GF-D8 (cell line): Measurements from ENCODE around the gene INS.

Source experiments
- DNase-seq: peaks from one replicate; lab custom pipeline; 2025; lab: John Stamatoyannopoulos, UW

The INS gene

GRCh38 chr11:2164861-2165555 is 4.0 kb upstream of the INS start:
- no peak for DNase-seq

- no peak for DNase-seq
Measured at GRCh38 chr11:2164081-2164480, 3.1 kb upstream of the INS start.

GRCh38 chr11:2163428-2163978 is 2.5 kb upstream of the INS start:
- no peak for DNase-seq

GRCh38 chr11:2159536-2160413 is 1.2 kb downstream of the INS start:
- no peak for DNase-seq

GRCh38 chr11:2158966-2159365 is 2.0 kb downstream of the INS start:
- no peak for DNase-seq

GRCh38 chr11:2158296-2158737 is 2.7 kb downstream of the INS start:
- DNase-seq = no peak

GRCh38 chr11:2157294-2158040 is 3.5 kb downstream of the INS start:
- no peak for DNase-seq

GRCh38 chr11:2156416-2157182 is 4.4 kb downstream of the INS start:
- no peak for DNase-seq

- DNase-seq = no peak
Measured at GRCh38 chr11:2155511-2155910, 5.5 kb downstream of the INS start.

- no peak for DNase-seq
Measured at GRCh38 chr11:2154889-2155288, 6.1 kb downstream of the INS start.

GRCh38 chr11:2154195-2154585 is 6.8 kb downstream of the INS start:
- no peak for DNase-seq

- DNase-seq = no peak
Measured at GRCh38 chr11:2153581-2154194, 7.3 kb downstream of the INS start.

GRCh38 chr11:2151500-2152257 is 9.3 kb downstream of the INS start:
- DNase-seq = no peak

GRCh38 chr11:2149864-2150847 is 10.9 kb downstream of the INS start:
- DNase-seq = no peak

GRCh38 chr11:2149460-2149859 is 11.5 kb downstream of the INS start:
- no peak for DNase-seq

GRCh38 chr11:2148595-2148994 is 12.4 kb downstream of the INS start:
- DNase-seq = no peak

GRCh38 chr11:2147391-2147790 is 13.6 kb downstream of the INS start:
- no peak for DNase-seq

GRCh38 chr11:2146051-2146450 is 15.0 kb downstream of the INS start:
- DNase-seq = no peak
